Endothelial cell of umbilical vein (primary cell): Measurements from ENCODE around the gene ZNF423. TPM values are rescaled to one million over a fixed set of nuclear protein-coding genes. Genes with fewer than 3 reads are reported as not detected.

Experiments used
- BruUV-seq: library from RNA; stranded (reverse); fragments of 400-500 nt; replicated peaks from 2 replicates; lab custom pipeline; 2021; lab: Mats Ljungman, UMichigan
- CTCF ChIA-PET: fragments of 300-600, 350-600 bp; sonication (Branson Sonifier 250); formaldehyde crosslinking; loops from one replicate; lab custom pipeline; 2021; ENCODE audit warnings: antibody characterized with exemption, inconsistent platforms; lab: Charles Lee
- POLR2A ChIA-PET: fragments of 300-600, 350-600 bp; sonication (Branson Sonifier 250); formaldehyde crosslinking; loops from one replicate; lab custom pipeline; 2021; ENCODE audit warnings: antibody characterized with exemption, inconsistent platforms; lab: Charles Lee
- DNase-seq: peaks from one replicate; pipeline ENCODE4 v3.0.0-alpha.2; 2011; ENCODE audit warnings: low read depth, low spot score
- FAIRE-seq: peaks from 2 replicates; lab custom pipeline; 2011; peaks lifted over from hg19 to GRCh38; lab: Jason Lieb, UNC
- H2AFZ ChIP-seq: 2 replicates; pipeline ENCODE4 v1.6.0; 2012; ENCODE audit warnings: low read depth, low read length, control low read depth, inconsistent platforms
- H3K27ac ChIP-seq: 2 replicates; pipeline ENCODE4 v1.5.1; 2011; ENCODE audit warnings: low read depth, mild to moderate bottlenecking, control low read depth, low read length, moderate library complexity; ENCODE audit not compliant: insufficient read depth
- H3K27me3 ChIP-seq, 2 experiments: 2 replicates each; pipeline versions ENCODE4 v1.6.0 to v1.6.1; 2011; ENCODE audit warnings: low read length in 2 of 2, mixed read lengths in 1 of 2; ENCODE audit not compliant: control insufficient read depth in 2 of 2, insufficient read depth in 2 of 2
- H3K36me3 ChIP-seq, 2 experiments: 2 replicates in 1 of 2; 3 replicates in 1 of 2; pipeline ENCODE4 v1.5.1; 2011; ENCODE audit warnings: low read length in 2 of 2, mild to moderate bottlenecking in 1 of 2, moderate library complexity in 1 of 2; ENCODE audit not compliant: control insufficient read depth in 2 of 2, insufficient read depth in 2 of 2; ENCODE audit errors: extremely low read depth in 1 of 2
- H3K4me1 ChIP-seq: 3 replicates; pipeline ENCODE4 v1.5.1; 2011; ENCODE audit warnings: mild to moderate bottlenecking, low read length; ENCODE audit not compliant: control insufficient read depth, insufficient read depth; ENCODE audit errors: extremely low read depth
- H3K4me2 ChIP-seq: 2 replicates; pipeline ENCODE4 v1.6.1; 2011; ENCODE audit warnings: low read length, control low read depth, mixed read lengths; ENCODE audit not compliant: insufficient read depth
- H3K4me3 ChIP-seq, 3 experiments: fragments of 200-600 bp in 1 of 3; sonication (generic), shearing (Covaris generic) in 1 of 3; replicated peaks in 1 of 3; 2 replicates each; pipeline ENCODE4 v1.5.1; 2011 to 2016; ENCODE audit warnings: control low read depth in 3 of 3, low read length in 3 of 3, mild to moderate bottlenecking in 2 of 3, inconsistent platforms in 1 of 3, low read depth in 1 of 3, moderate library complexity in 1 of 3; ENCODE audit not compliant: insufficient read depth in 1 of 3
- H3K79me2 ChIP-seq: 2 replicates; pipeline ENCODE4 v1.6.0; 2012; ENCODE audit warnings: low read length, inconsistent platforms; ENCODE audit not compliant: control insufficient read depth, insufficient read depth
- H3K9ac ChIP-seq: replicated peaks from 2 replicates; pipeline ENCODE3; 2011; ENCODE audit warnings: low read length, control low read depth; ENCODE audit not compliant: insufficient read depth; ENCODE audit errors: extremely low read depth
- H3K9me1 ChIP-seq: replicated peaks from 3 replicates; pipeline ENCODE4 v1.6.0; 2011; ENCODE audit warnings: mild to moderate bottlenecking, low read length; ENCODE audit not compliant: control insufficient read depth, insufficient read depth; ENCODE audit errors: extremely low read depth
- H3K9me3 ChIP-seq: replicated peaks from 2 replicates; pipeline ENCODE4 v1.5.1; 2012; ENCODE audit warnings: low read length, inconsistent platforms; ENCODE audit not compliant: control insufficient read depth, insufficient read depth
- H4K20me1 ChIP-seq: replicated peaks from 2 replicates; pipeline ENCODE3; 2011; ENCODE audit warnings: mild to moderate bottlenecking, low read length; ENCODE audit not compliant: control insufficient read depth, insufficient read depth; ENCODE audit errors: extremely low read depth
- CTCF ChIP-seq, 2 donors: IDR thresholded peaks; 1 replicate in 1 of 2; 2 replicates in 1 of 2; pipeline ENCODE4 v1.5.1; 2011; ENCODE audit warnings: low read length in 2 of 2, mild to moderate bottlenecking in 2 of 2, moderate library complexity in 2 of 2, control low read depth in 1 of 2, inconsistent platforms in 1 of 2, low read depth in 1 of 2; ENCODE audit not compliant: insufficient read depth in 1 of 2; ENCODE audit errors: extremely low read depth in 1 of 2
- EZH2 ChIP-seq: IDR thresholded peaks from 2 replicates; pipeline ENCODE4 v1.6.1; 2012; ENCODE audit warnings: borderline replicate concordance, low read depth, mild to moderate bottlenecking, moderate library complexity, low read length, inconsistent platforms; ENCODE audit not compliant: severe bottlenecking
- FOS ChIP-seq: IDR thresholded peaks from 2 replicates; pipeline ENCODE4 v1.6.1; 2011; ENCODE audit warnings: mild to moderate bottlenecking, low read length, moderate library complexity, borderline replicate concordance; ENCODE audit not compliant: insufficient read depth
- GATA2 ChIP-seq: IDR thresholded peaks from 2 replicates; pipeline ENCODE4 v1.7.0; 2011; ENCODE audit warnings: low read depth, mild to moderate bottlenecking, moderate library complexity, mixed read lengths, low read length; ENCODE audit not compliant: insufficient read length, insufficient read depth
- MAX ChIP-seq: IDR thresholded peaks from 2 replicates; pipeline ENCODE4 v1.6.1; 2011; ENCODE audit not compliant: insufficient read depth, insufficient read length
- MYC ChIP-seq: IDR thresholded peaks from one replicate; pipeline ENCODE4 v1.6.1; 2011; ENCODE audit warnings: mild to moderate bottlenecking, low read depth, low read length
- POLR2A ChIP-seq: IDR thresholded peaks from 2 replicates; pipeline ENCODE4 v1.6.1; 2012; ENCODE audit warnings: low read depth, mild to moderate bottlenecking, control low read depth, low read length
- POLR2AphosphoS5 ChIP-seq: IDR thresholded peaks from 2 replicates; pipeline ENCODE4 v1.6.1; 2012; ENCODE audit warnings: low read depth, mild to moderate bottlenecking, control low read depth, low read length, moderate library complexity; ENCODE audit not compliant: insufficient read depth
- dilution Hi-C: fragments of 300-500 bp; cut with MboI; formaldehyde crosslinking; loops from one replicate; pipeline ENCODE4 v1.15.0; 2019; ENCODE audit warnings: low sequenced_read_pairs; ENCODE audit not compliant: extremely low pct_ligation_motif_present
- intact Hi-C: fragments of 100-400 bp; cut with micrococcal nuclease; formaldehyde crosslinking; loops from one replicate; pipeline ENCODE4 v1.10.0; 2022
- polyA plus RNA-seq, 4 experiments: library from polyadenylated mRNA; depleted of rRNA in 3 of 4; stranded (reverse) in 3 of 4; unstranded in 1 of 4; fragments of >200 nt; gene quantifications; 2 replicates each; pipeline versions ENCODE4 v1.2.1 to v1.2.3, GENCODE V29; 2011 to 2012; ENCODE audit warnings: missing spikeins in 1 of 4
- total RNA-seq: library from RNA; stranded (reverse); gene quantifications from 2 replicates; pipeline ENCODE4 v1.2.3, GENCODE V29; 2021

Gene ZNF423
- total and polyA plus RNA-seq, 2 donors (not counting 3 experiments of a cell fraction or from before 2014, with no cell fraction given): 2.2 to 8.1 TPM

GRCh38 chr16:49550140-49550539 is 305.8 kb downstream of the ZNF423 start:
- Histone ChIP-seq H3K27ac (no peak overlapping the region), H2AFZ (no peak overlapping the region), H3K79me2 (no peaks in the 10 kb centered on the region), H3K9me1 (no peaks in the 10 kb centered on the region), H4K20me1 (no peaks in the 10 kb centered on the region), H3K9ac (no peak overlapping the region), H3K4me2 (no peak overlapping the region), H3K4me3 (no peak overlapping the region), H3K4me1 (no peaks in the 10 kb centered on the region), H3K36me3 (no peaks in the 10 kb centered on the region), H3K9me3 (no peaks in the 10 kb centered on the region), H3K27me3 (no peaks in the 10 kb centered on the region)
- TF ChIP-seq CTCF (IDR thresholded peaks at IDR 0.05; ENCODE audit: extremely low read depth in 1 of 2, insufficient read depth in 1 of 2, low read depth in 1 of 2, low read length in 2 of 2) (no peak), POLR2AphosphoS5 (no peak), MYC (no peak), POLR2A (no peak), MAX (no peak), FOS (no peak), EZH2 (no peak), GATA2 (no peak)
- DNase-seq: no peak
- ChIA-PET CTCF (interaction anchor here (2.1 kb wide), 1 partner anchor 43 kb away, joined by 5 read pairs; no protein-coding TSS in a partner anchor), POLR2A (no interaction called here)
- dilution Hi-C loops (no loop called here), intact Hi-C loops (loop anchor here (10.0 kb wide), 1 partner anchor 155 kb away; no protein-coding TSS in a partner anchor)
- no TSS peak for BruUV-seq
- no peak for FAIRE-seq
